Suprapubic skin (tissue), 4 donors: Measurements from ENCODE around the gene TMEM106A.

ENCODE experiments used
- CTCF ChIP-seq, 2 donors: fragments of 200-600 bp in 1 of 2; fragments of 450-650 bp in 1 of 2; sonication (generic) in 1 of 2; IDR thresholded peaks; one replicate each; pipeline ENCODE4 v1.5.1; 2016 to 2019; ENCODE audit warnings: antibody characterized with exemption in 2 of 2, mild to moderate bottlenecking in 1 of 2, moderate library complexity in 1 of 2
- EP300 ChIP-seq: sonication (generic); formaldehyde crosslinking; IDR thresholded peaks from one replicate; pipeline ENCODE4 v1.6.1; 2017; ENCODE audit warnings: antibody characterized with exemption
- POLR2AphosphoS5 ChIP-seq, 3 donors: sonication (generic); formaldehyde crosslinking; IDR thresholded peaks; one replicate each; pipeline ENCODE4 v1.6.1; 2017; ENCODE audit warnings: antibody characterized with exemption in 3 of 3

GRCh38 chr17:43175213-43176118, 36.2 kb upstream of the TMEM106A start:
- no peak for TF ChIP-seq CTCF (IDR thresholded peaks at IDR 0.05)
- no peak for TF ChIP-seq EP300
- TF ChIP-seq POLR2AphosphoS5 (IDR thresholded peaks at IDR 0.05): no peak
